Measurements from ENCODE around the gene ADK.
"Not testable (repeated sequence)": the region's sequence is repeated elsewhere in the genome, so short reads cannot be mapped to it uniquely, and the experiment has no call there.

ADK gene

DNA sequence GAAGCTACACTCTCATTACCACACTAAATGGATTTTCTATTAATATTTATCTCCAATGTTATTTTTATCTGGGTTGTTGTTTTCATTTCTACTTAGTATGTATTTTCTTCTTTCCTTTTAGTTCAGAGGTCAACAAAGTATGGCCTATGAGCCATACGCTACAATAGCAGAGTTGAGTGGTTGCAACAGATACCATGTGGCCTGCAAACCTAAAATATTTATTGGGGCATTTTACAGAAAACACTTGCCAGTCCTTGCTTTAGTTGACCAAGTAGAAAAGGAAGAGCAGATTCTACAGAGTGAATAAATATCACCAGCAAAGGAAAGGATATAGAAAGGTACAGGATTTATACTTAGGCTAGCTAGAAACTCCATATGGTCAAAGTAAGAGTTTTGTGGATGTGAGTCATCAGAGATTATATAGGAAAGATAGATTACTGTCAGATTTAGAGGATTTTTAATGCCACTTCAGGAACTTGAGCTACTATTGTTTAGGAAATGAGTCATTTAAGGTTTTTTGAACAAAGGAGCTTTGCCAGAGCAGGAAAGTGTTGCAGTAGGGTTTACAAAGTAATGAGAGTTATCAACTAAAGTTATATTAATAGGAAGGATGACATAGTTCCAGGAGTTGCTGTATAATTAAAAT is 352.1 kb downstream of the ADK start:
- no peak for DNase-seq

DNA sequence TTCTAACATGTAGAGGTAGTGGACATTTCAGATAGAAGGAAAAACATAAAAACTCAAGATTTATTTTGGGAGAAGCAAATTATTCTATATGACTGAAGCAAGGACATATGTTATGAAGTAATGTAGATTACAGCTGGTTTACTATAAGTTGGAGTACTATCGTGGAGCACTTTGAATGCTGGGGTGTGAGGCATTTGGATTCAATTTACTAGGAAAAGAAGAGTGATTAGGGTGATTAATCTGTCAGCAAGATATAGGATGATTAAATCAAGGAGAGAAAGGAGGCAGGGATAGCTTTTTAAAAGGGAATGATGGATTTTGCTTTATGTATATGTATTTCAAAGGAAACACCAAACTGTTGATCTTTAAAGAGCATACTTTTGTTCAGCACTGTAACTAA is 356.9 kb downstream of the ADK start:
- DNase-seq: no peak

DNA sequence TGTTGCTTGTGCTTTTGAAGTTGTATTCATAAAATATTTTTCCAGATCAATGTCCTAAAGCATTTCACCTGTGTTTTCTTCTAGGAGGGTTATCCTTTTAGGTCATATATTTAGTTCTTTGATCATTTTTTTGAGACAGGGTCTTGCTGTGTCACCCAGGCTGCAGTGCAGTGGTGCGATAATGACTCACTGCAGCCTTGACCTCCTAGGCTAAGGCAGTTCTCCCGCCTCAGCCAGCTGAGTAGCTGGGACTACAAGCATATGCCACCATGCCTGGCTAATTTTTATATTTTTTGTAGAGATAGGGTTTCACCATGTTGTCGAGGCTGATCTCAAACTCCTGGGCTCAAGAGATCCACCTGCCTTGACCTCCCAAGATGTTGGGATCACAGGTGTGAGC is 359.6 kb downstream of the ADK start:
- no peak for DNase-seq

DNA sequence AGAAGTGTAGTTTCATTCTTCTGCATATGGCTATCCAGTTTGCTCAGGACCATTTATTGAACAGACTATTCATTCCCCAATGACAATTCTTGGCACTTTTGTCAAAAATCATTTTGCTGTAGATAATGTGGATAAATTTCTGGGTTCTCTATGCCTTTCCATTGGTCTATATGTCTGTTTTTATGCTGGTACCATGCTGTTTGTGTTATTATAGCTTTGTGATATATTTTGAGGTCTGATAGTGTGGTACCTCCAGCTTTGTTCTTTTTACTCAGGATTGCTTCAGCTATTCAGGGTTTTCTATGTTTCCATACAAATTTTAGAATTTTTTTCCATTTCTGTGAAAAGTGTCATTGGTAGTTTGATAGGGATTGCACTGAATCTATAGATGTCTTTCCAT is 360.0 kb downstream of the ADK start:
- no peak for DNase-seq

DNA sequence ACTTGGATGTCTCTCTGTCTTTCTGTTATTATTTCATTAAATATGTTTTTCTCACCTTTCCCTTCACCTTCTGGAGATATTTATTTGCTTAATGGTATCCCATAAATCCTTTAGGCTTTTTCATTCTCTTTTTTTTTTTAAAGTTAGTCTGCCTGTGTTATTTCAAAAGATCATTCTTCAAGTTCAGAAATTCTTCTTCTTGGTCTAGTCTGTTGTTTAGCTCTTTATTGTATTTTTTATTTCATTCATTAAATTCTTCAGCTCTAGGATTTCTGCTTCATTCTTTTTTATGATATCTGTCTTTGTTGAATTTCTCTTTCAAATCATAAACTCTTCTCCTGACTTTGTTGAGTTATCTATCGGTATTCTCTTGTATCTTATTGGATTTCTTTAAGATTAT is 363.3 kb downstream of the ADK start:
- no peak for DNase-seq

DNA sequence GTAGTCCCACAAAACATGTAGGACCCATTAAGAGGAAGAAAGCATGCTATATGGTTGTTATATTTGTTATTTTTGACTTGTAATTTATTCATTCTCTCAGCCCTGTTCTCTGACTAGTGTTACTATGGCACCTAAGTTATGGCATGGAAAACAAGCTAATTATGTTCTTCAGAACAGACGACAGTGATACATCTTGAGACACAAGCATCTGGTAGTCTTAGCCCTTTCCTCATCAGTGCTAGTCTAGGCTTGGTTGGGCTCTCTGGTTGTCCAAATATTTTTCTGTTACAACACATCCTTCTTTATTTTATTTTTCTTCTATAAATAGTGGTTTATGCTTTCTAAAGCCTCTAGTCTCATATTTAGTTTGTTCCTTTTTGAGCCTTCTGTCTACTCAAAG is 367.0 kb downstream of the ADK start:
- no peak for DNase-seq

DNA sequence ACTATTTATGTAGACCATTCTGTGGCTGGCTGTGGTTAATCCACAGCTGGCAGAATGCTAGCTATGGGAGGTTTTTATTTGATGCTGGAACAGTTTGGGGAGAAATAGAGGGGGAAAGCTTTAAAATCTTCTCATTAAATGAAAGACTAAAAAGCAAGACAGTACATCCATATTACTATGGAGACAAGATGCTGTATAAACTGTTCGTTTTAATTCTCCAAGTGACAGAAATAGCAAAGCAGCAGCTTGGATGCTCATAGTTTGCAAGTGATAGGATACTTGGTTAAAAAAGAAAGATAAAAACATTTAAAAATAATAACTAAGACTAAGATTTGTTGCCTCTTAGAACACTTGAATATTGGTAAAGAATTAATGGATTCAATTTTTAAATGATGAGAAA is 370.5 kb downstream of the ADK start:
- no peak for DNase-seq

DNA sequence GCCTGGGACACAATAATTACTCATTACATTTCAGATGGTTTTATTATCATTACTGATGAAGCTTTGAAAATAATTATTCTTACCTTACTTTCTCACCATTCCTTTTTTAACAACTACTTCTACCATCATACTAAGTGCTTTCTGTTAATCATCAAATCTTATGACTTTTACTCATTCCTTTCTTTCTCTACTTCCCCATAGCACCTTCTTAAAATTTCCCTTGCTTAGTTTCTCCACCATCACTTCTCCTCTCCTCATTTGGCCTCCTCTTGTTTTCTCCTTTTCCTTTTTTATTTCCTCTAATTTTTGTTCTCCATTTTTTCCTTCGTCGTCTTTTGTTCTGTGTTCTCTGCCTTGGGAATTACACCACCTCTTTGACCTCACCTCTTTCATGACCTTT is 372.2 kb downstream of the ADK start:
- DNase-seq: no peak

DNA sequence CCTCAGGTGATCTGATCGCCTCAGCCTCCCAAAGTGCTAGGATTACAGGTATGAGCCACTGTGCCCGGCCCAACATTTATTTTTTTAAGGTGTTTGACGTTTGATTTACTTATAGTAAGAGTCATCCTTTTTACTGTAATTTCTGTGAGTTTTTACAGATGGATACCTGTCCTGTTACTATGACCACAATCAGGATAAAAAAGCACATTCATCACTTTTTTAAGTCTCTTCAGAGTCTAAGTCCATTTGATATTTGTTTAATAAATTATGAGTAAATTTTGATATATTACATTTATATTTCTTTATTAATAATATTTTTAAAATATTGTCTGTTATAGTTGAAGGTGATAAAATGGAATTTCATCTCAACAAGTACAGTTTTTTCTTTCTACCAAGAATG is 374.9 kb downstream of the ADK start:
- no peak for DNase-seq

DNA sequence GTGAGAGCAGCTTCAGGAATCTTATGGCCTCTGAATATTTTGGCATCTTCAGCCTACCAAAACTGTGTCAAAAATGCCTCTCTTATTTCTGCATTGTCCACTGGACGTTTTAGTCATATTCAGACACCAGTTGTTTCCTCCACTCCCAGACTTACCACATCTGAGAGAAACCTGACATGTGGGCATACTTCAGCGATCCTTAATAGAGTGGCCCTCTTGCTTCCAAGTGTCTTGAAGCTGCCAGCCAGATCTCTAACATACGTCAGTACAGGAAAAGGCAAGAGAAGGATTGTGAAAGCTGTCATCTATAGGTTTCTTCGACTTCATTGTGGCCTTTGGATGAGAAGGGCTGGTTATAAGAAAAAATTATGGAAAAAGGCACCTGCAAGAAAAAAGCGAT is 376.6 kb downstream of the ADK start:
- DNase-seq: not testable (repeated sequence)

DNA sequence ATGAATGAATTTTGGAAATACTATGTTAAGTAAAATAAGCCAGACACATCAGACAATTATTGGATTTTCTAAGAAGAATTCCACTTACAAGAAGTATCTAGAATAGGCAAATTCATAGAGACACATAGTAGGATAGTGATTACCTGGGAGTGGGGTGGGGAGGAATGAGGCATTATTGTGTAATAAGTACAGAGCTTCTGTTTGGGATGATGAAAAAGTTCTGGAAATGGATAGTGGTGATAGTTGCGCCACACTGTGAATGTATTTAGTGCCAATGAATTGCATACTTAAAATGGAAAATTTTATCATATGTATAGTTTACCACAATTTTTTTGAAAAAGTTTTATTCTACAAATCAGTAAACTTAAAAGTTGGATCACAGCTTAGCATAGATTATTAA is 378.2 kb downstream of the ADK start:
- DNase-seq: no peak

DNA sequence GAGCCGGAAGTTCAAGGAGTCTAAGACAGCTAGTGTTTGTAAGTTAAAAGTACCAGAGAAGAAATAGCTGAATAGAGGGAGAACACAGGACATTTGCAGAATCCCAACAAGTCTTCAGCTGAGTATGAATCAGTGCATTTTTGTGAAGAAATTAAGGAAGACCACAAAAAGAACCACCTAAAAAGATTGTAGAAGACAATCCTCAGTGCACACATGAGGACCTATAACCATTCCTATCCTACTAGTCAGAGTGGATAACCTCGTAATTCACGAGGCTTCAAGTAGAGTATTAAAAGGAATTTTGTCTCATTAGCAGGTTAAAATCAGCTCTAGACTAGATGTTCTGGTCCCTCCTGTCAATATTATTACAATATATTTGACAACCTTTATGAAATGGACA is 380.0 kb downstream of the ADK start:
- no peak for DNase-seq

DNA sequence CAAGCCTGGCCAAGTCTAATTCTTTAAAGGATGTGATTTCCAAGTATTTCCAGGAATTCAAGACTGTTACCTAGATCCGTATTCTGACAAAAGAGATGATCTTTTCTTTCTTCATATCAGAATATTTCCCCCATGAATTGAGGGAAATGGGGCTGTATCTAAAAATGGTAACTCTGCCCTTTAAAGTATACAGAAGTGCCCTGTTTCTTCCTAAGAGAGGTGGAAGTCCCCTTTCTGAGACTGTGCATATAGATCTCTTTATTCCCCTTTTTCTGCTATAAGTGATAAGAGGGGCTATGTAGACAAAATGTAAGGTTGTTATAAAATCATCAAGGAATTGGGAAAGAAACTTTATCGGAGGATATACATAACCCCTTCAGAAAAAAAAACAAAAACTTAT is 388.3 kb downstream of the ADK start:
- no peak for DNase-seq

DNA sequence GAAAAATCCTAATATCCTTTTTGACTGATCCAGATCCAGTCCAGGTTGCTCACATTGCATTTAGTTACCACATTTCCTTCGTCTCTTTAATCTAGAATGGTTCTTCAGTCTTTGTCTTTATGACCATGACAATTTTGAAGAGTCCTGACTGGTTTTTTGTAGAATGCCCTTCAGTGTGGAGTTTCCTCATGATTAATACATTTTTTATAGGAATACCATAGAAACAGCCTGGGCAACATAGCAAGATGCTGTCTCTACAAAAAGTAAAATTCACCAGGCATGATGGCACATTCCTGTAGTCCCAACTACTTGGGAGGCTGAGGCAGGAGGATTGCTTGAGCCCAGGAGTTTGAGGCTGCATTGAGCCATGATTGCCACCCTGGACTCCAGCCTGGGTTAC is 390.4 kb downstream of the ADK start:
- DNase-seq: no peak

DNA sequence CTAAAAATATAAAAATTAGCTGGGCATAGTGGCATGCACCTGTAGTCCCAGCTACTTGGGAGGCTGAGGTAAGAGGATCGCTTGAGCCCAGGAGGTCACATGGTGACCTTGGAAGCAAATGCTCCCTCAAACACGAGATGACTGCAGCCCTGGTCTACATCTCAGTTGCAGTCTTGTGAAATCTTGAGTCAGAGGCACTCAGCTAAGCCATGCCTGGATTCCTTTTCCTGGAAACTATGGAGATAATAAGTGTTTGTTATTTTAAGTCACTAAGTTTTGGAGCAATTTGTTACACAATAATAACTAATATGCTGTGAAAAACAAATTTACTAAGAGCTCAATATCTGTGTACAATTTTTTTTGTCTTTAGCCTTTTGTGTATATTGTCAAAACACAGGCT is 391.1 kb downstream of the ADK start:
- no peak for DNase-seq

DNA sequence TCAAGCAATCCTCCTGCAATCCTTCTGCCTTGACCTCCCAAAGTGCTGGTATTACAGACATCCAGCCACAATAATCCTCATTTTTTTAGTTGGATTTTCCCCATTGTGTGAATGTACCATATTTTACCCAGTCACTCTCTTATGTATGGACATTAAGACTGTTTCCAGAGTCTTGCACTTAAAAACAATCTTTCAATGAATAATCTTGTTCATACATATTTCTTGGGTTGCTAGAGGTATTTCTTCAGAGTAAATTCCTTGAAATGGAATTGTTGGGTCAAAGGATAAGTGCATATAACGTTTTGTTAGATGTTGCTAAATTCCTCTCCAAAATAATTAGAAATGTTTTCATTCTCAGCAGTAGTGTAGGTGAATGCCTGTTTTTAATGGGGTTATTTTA is 392.3 kb downstream of the ADK start:
- DNase-seq: no peak

DNA sequence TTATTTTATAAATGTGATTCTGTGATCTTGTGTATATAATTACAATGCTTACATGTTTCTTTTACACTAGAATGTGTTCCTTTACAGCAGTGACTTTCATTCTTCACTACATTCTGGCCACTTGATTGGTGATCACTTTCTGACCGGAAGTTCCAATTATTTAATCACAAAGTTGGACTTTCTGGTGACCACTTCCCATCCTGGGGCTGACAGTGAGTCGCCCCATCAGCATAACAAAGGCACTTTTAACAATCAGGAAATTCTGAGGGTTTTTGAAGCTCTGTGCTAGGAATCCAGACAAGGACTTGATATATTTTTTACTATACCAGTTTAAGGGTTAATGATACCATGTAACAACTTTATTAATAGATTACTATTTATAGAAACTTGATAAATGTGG is 393.1 kb downstream of the ADK start:
- no peak for DNase-seq

DNA sequence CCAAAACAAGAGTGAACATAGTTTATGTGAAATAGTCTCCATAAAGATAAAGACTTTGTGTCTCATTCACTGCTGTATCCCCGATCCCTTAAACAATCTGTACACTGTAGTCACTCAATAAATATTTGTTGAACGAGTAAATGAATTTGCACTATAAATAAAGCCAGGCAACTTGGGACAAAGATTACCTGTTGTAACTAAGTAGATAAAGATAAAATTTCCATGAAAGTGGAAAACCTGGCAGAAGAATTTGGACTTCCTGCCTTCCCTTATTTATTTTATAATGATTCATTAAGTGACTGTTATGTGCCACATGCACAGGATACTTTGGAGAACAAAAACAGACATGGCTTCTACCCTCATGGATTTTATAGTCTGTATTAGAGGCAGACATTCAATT is 397.7 kb downstream of the ADK start:
- DNase-seq: no peak

DNA sequence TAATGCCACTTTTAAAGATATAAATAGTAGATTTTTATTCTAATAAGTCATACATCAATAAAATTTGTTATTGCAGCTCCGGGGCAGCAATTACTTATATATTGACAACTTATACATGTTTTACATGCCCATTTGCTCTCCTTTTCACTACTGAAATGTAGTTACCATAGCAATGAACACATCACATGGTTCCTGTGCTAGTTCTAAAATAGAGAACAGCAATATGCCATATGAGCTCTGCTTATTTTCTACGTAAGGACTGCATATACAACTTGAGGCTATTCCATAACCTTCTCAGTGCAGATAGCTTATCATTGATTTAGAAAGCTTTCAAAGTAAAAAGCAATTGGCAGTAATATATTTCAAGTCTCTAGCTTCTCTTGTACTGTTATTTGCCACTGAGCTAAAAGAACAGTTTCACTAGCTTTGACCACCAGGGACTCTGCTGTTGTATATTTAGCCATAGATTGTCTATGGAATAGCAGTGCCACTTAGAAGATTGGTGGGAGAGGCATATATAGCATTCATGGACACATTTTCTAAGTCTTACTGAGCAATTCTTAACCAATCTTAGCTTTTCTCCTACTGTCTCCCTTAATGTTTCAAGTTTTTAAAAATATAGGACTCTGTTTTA is 405.2 kb downstream of the ADK start:
- DNase-seq: no peak

DNA sequence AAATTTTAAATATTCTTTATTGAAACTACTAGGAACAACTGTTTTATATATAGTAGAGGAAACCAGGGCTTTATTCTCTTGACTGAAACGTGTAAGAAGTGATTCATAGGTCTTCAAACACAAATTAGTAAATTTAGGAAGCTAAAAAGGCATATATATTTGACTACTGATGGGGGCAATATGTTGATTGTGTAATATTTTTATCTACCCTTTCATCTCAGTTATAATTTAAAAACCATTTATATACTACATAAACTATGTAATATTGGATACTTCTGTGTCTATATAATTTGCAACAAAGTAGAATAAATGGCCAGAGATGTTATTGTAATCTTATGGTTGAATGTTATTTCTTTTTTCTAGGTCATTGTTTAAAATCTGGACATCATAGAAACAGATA is 406.1 kb downstream of the ADK start:
- DNase-seq: no peak

DNA sequence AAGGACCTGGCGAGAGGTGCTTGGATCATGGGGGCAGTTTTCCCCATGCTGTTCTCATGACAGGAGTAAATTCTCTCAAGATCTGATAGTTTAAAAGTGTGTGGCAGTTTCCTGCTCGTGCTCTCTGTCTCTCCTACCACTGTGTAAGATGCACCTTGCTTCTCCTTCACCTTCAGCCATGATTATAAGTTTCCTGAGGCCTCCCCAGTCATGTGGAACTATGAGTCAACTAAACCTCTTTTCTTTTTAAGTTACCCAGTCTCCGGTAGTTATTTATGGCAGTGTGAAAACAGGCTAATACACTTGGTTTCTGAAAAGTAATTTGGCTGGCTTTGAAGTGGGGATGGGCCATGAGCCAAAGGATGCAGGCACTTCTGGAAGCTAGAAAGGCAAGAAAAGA is 407.4 kb downstream of the ADK start:
- no peak for DNase-seq

DNA sequence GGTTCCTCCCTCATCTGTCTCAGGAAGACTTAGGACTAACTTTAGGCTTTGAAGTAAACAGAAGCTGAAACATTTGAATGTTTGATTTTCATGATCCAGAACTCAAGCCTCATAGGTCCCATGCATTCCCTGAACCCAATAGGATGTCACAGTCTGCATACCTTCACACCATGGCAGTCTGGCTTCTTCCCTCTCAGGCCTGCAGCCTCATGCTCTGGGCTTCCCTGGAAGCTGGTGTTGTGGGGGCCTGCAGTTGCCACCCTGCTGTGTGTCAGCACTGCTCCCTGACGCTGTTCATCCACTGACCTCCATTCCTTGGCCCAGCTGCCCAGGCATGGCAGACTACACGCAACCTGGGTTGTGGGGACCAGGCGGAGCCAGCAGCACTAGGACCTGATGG is 407.9 kb downstream of the ADK start:
- DNase-seq: no peak

DNA sequence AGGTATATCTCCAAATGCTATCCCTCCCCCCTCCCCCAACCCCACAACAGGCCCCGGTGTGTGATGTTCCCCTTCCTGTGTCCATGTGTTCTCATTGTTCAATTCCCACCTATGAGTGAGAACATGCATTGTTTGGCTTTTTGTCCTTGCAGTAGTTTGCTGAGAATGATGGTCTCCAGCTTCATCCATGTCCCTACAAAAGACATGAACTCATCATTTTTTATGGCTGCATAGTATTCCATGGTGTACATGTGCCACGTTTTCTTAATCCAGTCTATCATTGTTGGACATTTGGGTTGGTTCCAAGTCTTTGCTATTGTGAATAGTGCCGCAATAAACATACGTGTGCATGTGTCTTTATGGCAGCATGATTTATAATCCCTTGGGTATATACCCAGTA is 417.9 kb downstream of the ADK start:
- not testable (repeated sequence) for DNase-seq

DNA sequence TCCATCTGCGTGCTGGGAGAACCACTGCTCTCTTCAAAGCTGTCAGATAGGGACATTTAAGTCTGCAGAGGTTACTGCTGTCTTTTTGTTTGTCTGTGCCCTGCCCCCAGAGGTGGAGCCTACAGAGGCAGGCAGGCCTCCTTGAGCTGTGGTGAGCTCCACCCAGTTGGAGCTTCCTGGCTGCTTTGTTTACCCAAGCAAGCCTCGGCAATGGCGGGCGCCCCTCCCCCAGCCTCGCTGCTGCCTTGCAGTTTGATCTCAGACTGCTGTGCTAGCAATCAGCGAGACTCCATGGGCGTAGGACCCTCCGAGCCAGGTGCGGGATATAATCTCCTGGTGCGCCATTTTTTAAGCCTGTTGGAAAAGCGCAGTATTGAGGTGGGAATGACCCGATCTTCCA is 422.5 kb downstream of the ADK start:
- not testable (repeated sequence) for DNase-seq

DNA sequence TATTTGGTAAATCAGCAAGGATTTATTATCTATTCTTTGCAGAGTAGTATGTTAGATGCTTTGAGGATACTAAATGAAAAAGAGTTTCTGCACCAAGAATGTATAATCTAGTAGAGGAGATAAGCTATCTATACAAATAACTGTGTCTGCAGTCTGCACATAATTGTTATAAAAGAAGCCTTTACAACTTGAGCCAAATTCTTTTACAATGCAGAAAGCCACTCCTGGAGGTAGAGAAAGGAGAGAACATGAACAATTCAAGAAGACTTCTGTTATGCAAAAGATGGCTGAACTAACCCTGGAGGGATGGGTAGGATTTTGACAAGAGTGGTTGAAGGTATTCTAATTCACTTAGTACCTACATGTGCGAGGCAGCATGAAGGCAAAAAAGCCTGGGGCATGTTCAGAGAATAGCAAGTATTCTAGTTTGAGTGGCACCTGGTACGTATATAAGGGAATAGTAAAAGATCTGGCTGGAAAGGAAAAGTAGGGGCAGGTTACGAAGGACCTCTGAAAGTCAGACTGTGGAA is 424.2 kb downstream of the ADK start:
- DNase-seq: no peak

Measured in DMS79 treated with DMSO at 0.1 percent for 48 hours (cell line).